Thoracic aorta (tissue), 2 donors: ENCODE measurements around the gene SRRM1. TPM values are rescaled to one million over a fixed set of nuclear protein-coding genes. Genes with fewer than 3 reads are reported as not detected.
"Not testable (repeated sequence)": the region's sequence is repeated elsewhere in the genome, so short reads cannot be mapped to it uniquely, and the experiment has no call there.

Experiments used
- ATAC-seq: fragments of 150-250 bp; one replicate; pipeline ENCODE4 v1.8.0; 2017; ENCODE audit warnings: low read depth; ENCODE audit not compliant: insufficient number of reproducible peaks, low FRiP score
- DNase-seq: peaks from one replicate; pipeline ENCODE4 v3.0.0-alpha.2; 2020; ENCODE audit warnings: low spot score
- H3K27ac ChIP-seq, 2 donors: fragments of 200-600 bp; sonication (generic); 1 replicate in 1 of 2; 2 replicates in 1 of 2; pipeline ENCODE4 v1.5.1; 2016; ENCODE audit warnings: mild to moderate bottlenecking in 2 of 2, moderate library complexity in 2 of 2
- H3K27me3 ChIP-seq: fragments of 200-600 bp; sonication (generic); replicated peaks from 2 replicates; pipeline ENCODE4 v1.6.0; 2016; ENCODE audit warnings: mild to moderate bottlenecking; ENCODE audit not compliant: insufficient read depth
- H3K36me3 ChIP-seq: fragments of 200-600 bp; sonication (generic); one replicate; pipeline ENCODE4 v1.5.1; 2016
- H3K4me1 ChIP-seq, 2 donors: fragments of 200-600 bp; sonication (generic); 1 replicate in 1 of 2; 2 replicates in 1 of 2; pipeline versions ENCODE4 v1.5.1 to v1.6.0; 2016; ENCODE audit warnings: low read depth in 2 of 2, mild to moderate bottlenecking in 1 of 2; ENCODE audit not compliant: control insufficient read depth in 1 of 2
- H3K4me3 ChIP-seq: fragments of 200-600 bp; sonication (generic); 2 replicates; pipeline ENCODE4 v1.5.1; 2016; ENCODE audit warnings: mild to moderate bottlenecking
- H3K9me3 ChIP-seq: fragments of 200-600 bp; sonication (generic); 2 replicates; pipeline ENCODE4 v1.5.1; 2016
- total RNA-seq, 2 donors: library from RNA; depleted of rRNA; stranded (reverse); fragments of >200 nt; gene quantifications; one replicate each; pipeline versions ENCODE4 v1.1.0 to v1.2.3, GENCODE V29; 2016
- TF ChIP-seq, protein P1 (sequence below): fragments of 200-600 bp; sonication (generic); IDR thresholded peaks from one replicate; pipeline ENCODE4 v1.5.1; 2019; ENCODE audit warnings: antibody characterized with exemption

Gene SRRM1
- total RNA-seq, 2 donors from 2014 or later, result 57.0 to 181 TPM

DNA sequence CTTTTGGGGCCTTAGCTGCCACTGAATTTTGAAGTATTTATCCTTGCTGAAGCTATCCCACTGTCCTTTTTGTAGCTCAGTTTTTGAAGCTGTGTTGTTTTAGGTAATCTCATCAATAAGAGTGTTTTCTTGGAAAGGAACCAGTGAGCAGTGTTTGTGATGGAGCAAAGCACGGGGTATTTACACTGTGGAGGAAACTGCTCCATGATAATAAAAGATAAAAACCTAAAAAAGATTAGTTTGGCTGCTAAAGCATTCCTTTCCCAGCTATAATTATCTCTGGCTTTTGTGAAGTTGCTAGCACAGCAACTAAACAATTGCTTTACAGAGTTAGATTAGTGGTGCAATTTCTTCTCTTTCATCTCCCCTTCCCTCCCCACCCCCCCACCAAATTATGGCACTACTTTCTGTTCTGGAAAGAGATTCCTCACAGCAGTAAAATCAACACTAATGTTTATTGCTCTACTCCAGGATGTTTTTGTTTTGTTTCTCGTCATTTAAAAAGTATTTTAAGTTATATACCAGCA lies 21.5 kb downstream of the SRRM1 start:
- Histone ChIP-seq H3K4me1 (no peaks in the 10 kb centered on the region), H3K36me3 (peaks cover 85% of the 10 kb centered on the region), H3K27me3 (no peaks in the 10 kb centered on the region), H3K9me3 (no peaks in the 10 kb centered on the region), H3K4me3 (no peak overlapping the region), H3K27ac (no peak overlapping the region)
- ATAC-seq (no peak), DNase-seq (no peak)
- TF ChIP-seq, protein P1, sequence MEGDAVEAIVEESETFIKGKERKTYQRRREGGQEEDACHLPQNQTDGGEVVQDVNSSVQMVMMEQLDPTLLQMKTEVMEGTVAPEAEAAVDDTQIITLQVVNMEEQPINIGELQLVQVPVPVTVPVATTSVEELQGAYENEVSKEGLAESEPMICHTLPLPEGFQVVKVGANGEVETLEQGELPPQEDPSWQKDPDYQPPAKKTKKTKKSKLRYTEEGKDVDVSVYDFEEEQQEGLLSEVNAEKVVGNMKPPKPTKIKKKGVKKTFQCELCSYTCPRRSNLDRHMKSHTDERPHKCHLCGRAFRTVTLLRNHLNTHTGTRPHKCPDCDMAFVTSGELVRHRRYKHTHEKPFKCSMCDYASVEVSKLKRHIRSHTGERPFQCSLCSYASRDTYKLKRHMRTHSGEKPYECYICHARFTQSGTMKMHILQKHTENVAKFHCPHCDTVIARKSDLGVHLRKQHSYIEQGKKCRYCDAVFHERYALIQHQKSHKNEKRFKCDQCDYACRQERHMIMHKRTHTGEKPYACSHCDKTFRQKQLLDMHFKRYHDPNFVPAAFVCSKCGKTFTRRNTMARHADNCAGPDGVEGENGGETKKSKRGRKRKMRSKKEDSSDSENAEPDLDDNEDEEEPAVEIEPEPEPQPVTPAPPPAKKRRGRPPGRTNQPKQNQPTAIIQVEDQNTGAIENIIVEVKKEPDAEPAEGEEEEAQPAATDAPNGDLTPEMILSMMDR, result no peak

DNA sequence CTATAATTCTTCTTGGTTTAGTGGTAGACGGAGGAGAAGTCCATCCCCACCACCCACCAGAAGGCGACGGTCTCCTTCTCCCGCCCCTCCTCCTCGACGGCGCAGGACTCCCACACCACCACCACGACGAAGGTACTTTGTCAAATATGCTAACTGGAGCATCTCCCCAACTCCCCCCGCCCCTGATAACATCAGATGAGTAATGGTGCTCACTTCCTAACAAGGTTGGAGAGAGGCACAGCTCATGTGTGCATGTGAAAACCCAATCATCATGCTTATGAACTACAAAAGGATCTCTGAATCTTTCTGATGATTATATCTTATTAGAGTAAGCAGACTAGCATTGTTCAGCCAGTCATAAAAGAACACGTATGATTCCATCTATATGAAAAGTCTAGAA lies 23.7 kb downstream of the SRRM1 start:
- ATAC-seq, result no peak
- Histone ChIP-seq H3K27me3 (no peaks in the 10 kb centered on the region), H3K27ac (no peak overlapping the region), H3K4me3 (no peak overlapping the region), H3K36me3 (peaks cover 88% of the 10 kb centered on the region), H3K4me1 (no peaks in the 10 kb centered on the region), H3K9me3 (no peaks in the 10 kb centered on the region)
- DNase-seq, result no peak
- TF ChIP-seq, protein P1, result no peak

DNA sequence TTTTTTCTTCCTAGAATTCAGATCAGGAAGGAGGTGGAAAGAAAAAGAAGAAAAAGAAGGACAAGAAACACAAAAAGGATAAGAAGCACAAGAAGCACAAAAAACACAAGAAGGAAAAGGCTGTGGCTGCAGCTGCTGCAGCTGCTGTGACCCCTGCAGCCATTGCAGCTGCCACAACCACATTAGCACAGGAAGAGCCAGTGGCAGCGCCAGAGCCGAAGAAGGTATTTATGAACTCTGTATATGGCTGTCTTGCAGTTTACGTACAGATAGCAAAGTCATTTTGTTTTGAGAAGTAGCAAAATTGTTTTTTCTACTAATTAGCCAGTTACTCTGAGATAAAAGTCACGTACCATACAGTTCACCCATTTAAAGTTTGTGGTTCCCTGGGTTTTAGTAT lies 28.3 kb downstream of the SRRM1 start:
- H3K4me3 ChIP-seq, result not testable (repeated sequence)

DNA sequence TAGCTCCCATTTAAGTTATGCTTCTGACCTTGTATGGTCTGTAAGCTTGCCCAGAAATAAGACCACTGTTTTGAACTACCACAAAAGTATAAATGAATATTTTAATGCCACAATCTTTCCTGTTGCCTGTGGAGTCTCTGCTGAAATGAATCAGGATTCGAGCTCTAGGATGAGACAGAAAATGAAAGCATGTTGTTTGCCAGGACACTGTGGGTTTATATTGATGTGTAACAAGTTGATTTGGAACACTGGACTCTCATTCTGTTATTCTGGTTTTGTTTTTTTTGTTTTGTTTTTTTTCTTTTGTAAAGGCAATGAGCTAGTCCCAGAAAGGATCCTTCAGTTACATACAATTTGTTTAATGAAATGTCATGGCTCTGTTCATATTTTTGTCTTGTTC lies 29.6 kb downstream of the SRRM1 start:
- not testable (repeated sequence) for H3K4me3 ChIP-seq, H3K4me1 ChIP-seq, H3K27ac ChIP-seq, H3K27me3 ChIP-seq, DNase-seq, H3K9me3 ChIP-seq, ATAC-seq
- H3K36me3 ChIP-seq, result peaks cover 53% of the 10 kb centered on the region

More for the DNA sequence above, 28.3 kb downstream of the SRRM1 start:
- H3K27me3 ChIP-seq, H3K27ac ChIP-seq, H3K4me1 ChIP-seq, ATAC-seq, H3K9me3 ChIP-seq, DNase-seq: not testable (repeated sequence)
- peaks cover 57% of the 10 kb centered on the region for H3K36me3 ChIP-seq

DNA sequence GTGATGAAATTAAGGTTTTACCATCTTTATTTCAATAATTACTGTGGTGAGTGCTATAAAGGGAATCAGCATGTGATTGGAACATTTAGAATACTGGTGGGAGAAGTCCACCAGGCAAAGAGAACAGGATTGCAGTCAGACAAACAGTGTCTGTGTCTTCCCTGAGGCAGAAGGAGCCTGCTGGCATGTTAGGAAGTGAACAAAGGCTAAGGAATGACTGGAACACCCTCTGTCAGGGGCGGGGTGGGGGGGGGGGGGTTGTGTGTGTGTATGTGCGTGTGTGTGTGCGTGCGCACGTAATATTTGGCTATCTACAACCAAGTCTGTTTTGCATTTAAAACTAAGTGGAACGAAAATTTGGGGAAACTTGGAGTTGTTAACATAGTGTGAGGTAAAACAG lies 30.2 kb downstream of the SRRM1 start:
- peaks cover 48% of the 10 kb centered on the region for H3K36me3 ChIP-seq
- no peaks in the 10 kb centered on the region for H3K27me3 ChIP-seq
- H3K9me3 ChIP-seq, result no peaks in the 10 kb centered on the region
- no peak for ATAC-seq
- no peaks in the 10 kb centered on the region for H3K4me1 ChIP-seq
- TF ChIP-seq, protein P1, result no peak
- no peak overlapping the region for H3K4me3 ChIP-seq
- no peak overlapping the region for H3K27ac ChIP-seq
- no peak for DNase-seq

DNA sequence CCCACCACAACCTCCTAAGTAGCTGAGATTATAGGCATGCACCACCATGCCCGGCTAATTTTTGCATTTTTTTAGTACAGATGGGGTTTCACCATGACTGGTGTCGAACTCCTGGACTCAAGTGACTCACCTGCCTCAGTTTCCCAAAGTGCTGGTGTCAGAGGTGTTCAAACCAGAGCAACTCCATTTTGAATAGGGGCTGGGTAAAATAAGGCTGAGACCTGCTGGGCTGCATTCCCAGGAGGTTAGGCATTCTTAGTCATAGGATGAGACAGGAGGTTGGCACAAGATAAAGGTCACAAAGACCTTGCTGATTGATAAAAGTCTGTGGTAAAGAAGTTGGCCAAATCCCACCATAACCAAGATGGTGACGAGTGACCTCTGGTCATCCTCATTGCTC lies 35.3 kb downstream of the SRRM1 start:
- H3K36me3 ChIP-seq, result peaks cover 12% of the 10 kb centered on the region
- not testable (repeated sequence) for ATAC-seq, H3K27me3 ChIP-seq, H3K9me3 ChIP-seq, DNase-seq, H3K4me1 ChIP-seq, H3K27ac ChIP-seq, H3K4me3 ChIP-seq

DNA sequence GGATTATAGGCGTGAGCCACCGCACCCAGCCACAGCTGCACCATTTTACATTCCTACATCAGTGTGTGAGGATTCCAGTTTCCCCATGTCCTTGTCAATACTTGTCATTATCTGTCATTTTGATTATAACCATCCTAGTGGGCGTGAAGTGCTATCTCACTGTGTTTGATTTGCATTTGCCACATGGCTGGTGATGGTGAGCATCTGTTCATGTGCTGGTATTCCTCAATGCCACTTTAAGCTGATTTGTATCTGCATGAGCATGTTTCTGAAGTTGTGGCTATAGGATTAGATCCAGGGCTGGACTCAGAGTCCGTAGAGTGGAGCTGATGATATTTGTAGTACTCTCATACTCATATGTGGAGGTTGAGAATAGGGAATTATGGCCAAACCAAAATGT lies 36.6 kb downstream of the SRRM1 start:
- no peaks in the 10 kb centered on the region for H3K27me3 ChIP-seq
- ATAC-seq (no peak), DNase-seq (no peak)
- no peak overlapping the region for H3K27ac ChIP-seq
- H3K4me3 ChIP-seq, result no peak overlapping the region
- H3K4me1 ChIP-seq, result peaks cover 0 to 8% of the 10 kb centered on the region in 2 donors
- H3K36me3 ChIP-seq, result peaks cover 8% of the 10 kb centered on the region
- TF ChIP-seq, protein P1, result no peak
- no peaks in the 10 kb centered on the region for H3K9me3 ChIP-seq
